GM12872 (cell line): ENCODE measurements around the gene PRIM2.

Experiments used
- TF ChIP-seq, protein P1 (sequence below): IDR thresholded peaks from 3 replicates; pipeline ENCODE4 v1.5.1; 2011; ENCODE audit warnings: low read depth, mild to moderate bottlenecking, low read length, moderate library complexity; ENCODE audit not compliant: insufficient read depth

PRIM2 gene

DNA sequence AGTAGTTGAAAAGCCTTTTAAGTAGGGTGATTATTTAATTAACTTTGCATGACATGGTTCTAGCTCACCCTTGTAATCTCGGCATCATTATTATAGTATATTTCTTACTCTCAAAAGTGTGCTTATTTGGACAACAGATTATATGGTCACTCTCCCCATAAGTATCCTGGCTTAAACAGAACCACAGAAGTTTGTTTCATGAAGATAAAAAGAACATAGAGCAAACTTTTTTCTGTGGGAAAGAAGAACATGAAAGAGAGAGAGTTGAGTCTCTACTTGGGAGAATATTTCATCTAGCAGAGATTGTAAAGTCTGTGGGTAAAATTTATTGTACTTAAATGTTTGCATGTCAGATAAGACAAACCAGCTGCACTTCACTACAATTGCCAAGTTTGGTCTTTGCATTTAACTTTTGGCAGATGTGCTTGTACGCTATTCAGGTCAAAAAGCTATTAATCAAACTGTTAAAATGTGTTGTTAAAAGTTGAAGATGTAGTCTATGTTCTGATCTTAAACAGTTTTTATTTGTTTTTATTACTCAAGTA is 33.4 kb upstream of the PRIM2 start:
- TF ChIP-seq, protein P1, sequence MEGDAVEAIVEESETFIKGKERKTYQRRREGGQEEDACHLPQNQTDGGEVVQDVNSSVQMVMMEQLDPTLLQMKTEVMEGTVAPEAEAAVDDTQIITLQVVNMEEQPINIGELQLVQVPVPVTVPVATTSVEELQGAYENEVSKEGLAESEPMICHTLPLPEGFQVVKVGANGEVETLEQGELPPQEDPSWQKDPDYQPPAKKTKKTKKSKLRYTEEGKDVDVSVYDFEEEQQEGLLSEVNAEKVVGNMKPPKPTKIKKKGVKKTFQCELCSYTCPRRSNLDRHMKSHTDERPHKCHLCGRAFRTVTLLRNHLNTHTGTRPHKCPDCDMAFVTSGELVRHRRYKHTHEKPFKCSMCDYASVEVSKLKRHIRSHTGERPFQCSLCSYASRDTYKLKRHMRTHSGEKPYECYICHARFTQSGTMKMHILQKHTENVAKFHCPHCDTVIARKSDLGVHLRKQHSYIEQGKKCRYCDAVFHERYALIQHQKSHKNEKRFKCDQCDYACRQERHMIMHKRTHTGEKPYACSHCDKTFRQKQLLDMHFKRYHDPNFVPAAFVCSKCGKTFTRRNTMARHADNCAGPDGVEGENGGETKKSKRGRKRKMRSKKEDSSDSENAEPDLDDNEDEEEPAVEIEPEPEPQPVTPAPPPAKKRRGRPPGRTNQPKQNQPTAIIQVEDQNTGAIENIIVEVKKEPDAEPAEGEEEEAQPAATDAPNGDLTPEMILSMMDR = no peak

DNA sequence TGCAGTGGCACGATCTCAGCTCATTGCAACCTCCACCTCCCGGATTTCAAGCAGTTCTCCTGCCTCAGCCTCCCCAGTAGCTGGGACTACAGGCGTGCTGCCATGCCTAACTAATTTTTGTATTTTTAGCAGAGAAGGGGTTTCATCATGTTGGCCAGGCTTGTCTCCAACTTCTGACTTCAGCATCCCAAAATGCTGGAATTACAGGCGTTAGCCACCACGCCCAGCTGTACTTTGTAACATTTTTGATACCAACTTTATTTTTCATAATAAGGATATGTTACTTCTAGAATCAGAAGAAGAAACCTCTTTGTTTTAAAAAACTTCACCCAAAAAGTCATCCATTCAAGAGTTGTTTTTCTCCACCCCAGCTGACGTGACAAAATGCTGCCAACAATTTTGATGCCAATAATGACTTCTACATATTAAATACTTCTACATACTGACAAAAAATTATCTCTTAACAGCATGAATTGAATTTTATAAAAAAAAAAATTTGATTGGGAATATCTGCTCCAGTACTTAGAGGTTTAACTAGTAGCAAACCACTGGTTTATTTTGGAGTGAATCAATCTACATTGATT is 22.5 kb upstream of the PRIM2 start:
- TF ChIP-seq, protein P1 = no peak

DNA sequence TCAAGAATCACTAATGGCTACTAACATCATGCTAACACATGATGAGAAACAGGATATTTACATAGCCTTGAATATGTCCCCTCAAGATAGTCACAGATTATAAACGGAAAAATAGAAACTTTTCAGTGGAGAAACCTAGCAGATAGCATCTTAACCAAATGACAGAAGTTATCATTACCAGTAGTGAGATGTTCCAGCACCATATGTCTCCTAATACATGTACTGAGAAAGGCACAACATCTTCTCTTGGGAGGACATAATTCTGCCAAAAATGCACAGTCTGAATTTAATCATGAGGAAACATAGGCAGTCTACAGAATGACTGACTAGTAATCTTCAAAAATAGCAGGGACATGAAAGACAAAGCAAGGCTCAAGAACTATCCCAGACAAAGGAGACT is 19.9 kb upstream of the PRIM2 start:
- TF ChIP-seq, protein P1 = no peak

DNA sequence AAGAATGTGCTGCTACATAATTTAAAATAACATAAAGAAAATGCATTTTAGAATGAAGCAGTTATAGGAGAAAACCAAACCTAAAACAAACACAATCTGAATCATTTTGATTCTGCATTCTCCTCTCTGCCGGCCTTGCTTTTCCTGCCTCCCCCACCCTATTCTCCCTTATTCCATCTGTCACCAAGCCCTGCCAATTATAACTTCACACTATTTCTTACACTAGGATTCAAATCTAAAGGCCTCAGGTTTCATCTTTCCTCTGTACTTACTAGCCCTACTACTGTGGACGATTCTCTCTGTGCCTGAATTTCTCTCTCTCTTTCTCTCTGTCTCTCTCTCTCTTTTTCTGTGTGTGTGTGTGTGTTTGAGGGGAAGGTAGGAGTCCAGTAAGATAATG is 18.7 kb upstream of the PRIM2 start:
- TF ChIP-seq, protein P1 = no peak

DNA sequence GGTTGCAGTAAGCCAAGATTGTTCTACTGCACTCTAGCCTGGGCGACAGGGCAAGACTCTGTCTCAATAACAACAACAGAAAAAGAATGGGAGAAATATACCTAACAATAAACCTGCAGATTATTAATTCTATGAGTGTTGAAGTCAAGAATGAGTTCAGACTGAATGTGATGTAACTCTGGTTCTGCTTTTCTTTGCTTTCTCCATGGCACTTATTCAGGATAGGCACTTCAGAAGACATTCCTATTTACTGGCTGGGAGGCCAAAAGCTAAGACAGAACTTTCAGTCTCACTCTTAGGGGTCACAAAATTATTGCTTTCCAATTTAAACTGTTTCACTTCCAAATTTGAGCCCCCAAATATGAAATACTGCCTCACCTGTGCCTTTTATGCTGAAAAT is 15.7 kb upstream of the PRIM2 start:
- TF ChIP-seq, protein P1 = no peak

DNA sequence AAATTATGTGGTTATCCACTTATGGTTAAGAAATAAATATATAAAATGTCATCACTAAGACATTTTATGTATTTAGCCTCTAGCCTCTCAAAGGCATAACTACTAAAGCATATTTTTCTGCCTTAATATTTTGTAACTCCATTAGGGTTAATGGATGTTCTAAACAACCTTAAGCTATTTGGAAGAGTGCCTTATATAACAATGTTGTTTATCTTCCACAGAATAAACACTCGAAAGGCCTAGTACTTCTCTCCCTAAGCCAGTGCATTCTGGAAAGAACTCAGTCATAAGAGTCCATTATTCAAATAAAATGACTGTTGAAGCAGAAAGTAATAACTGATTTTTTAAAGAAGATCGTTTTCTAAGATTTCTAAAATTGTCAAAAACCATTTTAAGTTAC is 15.0 kb upstream of the PRIM2 start:
- TF ChIP-seq, protein P1 = no peak

DNA sequence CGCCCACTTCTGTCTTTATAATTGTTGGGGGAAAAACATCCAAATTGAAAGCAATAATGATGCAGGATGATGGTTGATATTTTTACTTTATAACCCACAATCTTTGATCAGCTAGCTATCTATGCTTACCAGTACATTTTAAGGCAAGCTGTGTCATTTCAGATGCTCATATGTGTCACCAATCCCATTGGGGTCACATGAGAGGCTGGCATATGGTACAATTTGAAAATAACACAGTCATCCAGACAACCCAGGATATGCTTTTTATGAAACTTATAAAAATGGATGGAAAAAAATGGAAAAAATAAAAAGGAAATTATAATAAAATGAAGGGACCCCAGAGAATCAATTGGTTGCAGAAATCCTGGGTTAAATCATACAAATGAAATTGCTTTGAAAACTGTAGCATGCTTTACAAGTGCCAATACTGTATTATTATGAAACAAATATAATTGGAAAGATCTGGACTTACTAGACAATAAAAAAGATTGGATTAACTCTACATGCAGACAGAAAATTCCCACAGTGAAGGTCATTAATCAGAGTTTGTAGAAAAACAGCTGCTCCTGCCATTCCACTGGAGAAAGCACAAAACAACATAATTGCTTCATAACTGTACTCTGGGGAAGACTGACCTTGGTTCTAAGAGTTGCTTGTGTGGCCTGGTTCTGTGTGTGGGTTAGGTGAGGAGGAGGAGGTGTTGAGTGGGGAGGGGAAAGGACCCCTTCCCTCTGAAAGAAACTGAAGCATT is 13.3 kb upstream of the PRIM2 start:
- TF ChIP-seq, protein P1 = no peak
